Peyer's patch (tissue), 4 donors: Measurements from ENCODE around the gene BST1. TPM values are rescaled to one million over a fixed set of nuclear protein-coding genes. Genes with fewer than 3 reads are reported as not detected.

Experiments
- DNase-seq, 3 donors: peaks; one replicate each; pipeline ENCODE4 v3.0.0-alpha.2; 2017 to 2019
- H3K27ac ChIP-seq, 4 donors: fragments of 200-600 bp; sonication (generic); one replicate each; pipeline ENCODE4 v1.5.1; 2016 to 2019
- H3K27me3 ChIP-seq, 2 donors: fragments of 200-600 bp; sonication (generic); one replicate each; pipeline ENCODE4 v1.5.1; 2019
- H3K36me3 ChIP-seq, 3 donors: fragments of 200-600 bp; sonication (generic); one replicate each; pipeline ENCODE4 v1.5.1; 2016 to 2019
- H3K4me1 ChIP-seq, 4 donors: fragments of 200-600 bp; sonication (generic); one replicate each; pipeline ENCODE4 v1.5.1; 2016 to 2019
- H3K4me3 ChIP-seq, 4 donors: fragments of 200-600 bp; sonication (generic); 1 replicate in 3 of 4; 2 replicates in 1 of 4; pipeline ENCODE4 v1.5.1; 2016 to 2019; ENCODE audit warnings: mild to moderate bottlenecking in 1 of 4
- H3K9me3 ChIP-seq, 4 donors: fragments of 200-600 bp; sonication (generic); one replicate each; pipeline ENCODE4 v1.5.1; 2016 to 2019; ENCODE audit warnings: mild to moderate bottlenecking in 1 of 4
- CTCF ChIP-seq, 6 experiments: fragments of 450-650 bp in 4 of 6; fragments of 200-600 bp in 2 of 6; sonication (generic) in 1 of 6; IDR thresholded peaks; one replicate each; pipeline ENCODE4 v1.5.1; 2017 to 2019; ENCODE audit warnings: antibody characterized with exemption in 6 of 6, mild to moderate bottlenecking in 3 of 6, moderate library complexity in 1 of 6
- POLR2A ChIP-seq, 2 donors: fragments of 450-650 bp; IDR thresholded peaks; one replicate each; pipeline ENCODE4 v1.5.1; 2017; ENCODE audit warnings: antibody characterized with exemption in 2 of 2, mild to moderate bottlenecking in 2 of 2, moderate library complexity in 2 of 2
- total RNA-seq, 4 donors: library from RNA; depleted of rRNA; stranded (reverse); fragments of >200 nt; gene quantifications; one replicate each; pipeline ENCODE4 v1.1.0, GENCODE V29; 2016

The BST1 gene
- total RNA-seq, 4 donors from 2014 or later = 7.4 to 62.5 (median 40.2) TPM

GRCh38 chr4:15769202-15769601, 66.3 kb downstream of the BST1 start:
- H3K27ac ChIP-seq = no peak overlapping the region
- no peaks in the 10 kb centered on the region for H3K36me3 ChIP-seq
- DNase-seq = no peak
- no peaks in the 10 kb centered on the region for H3K27me3 ChIP-seq
- peaks cover 0 to 14% (median 5%) of the 10 kb centered on the region in 4 donors for H3K4me1 ChIP-seq
- no peak overlapping the region for H3K4me3 ChIP-seq
- H3K9me3 ChIP-seq = no peaks in the 10 kb centered on the region
- no peak for TF ChIP-seq CTCF (IDR thresholded peaks at IDR 0.05)
- no peak for TF ChIP-seq POLR2A (IDR thresholded peaks at IDR 0.05)

GRCh38 chr4:15771216-15772058, 68.6 kb downstream of the BST1 start:
- H3K27me3 ChIP-seq = no peaks in the 10 kb centered on the region
- H3K4me3 ChIP-seq = no peak overlapping the region
- peaks cover 0 to 14% (median 5%) of the 10 kb centered on the region in 4 donors for H3K4me1 ChIP-seq
- no peak for DNase-seq
- H3K36me3 ChIP-seq = no peaks in the 10 kb centered on the region
- TF ChIP-seq CTCF (IDR thresholded peaks at IDR 0.05) (no peak), POLR2A (IDR thresholded peaks at IDR 0.05) (no peak)
- H3K9me3 ChIP-seq = no peaks in the 10 kb centered on the region
- no peak overlapping the region for H3K27ac ChIP-seq

- Histone ChIP-seq H3K4me3 (no peak overlapping the region), H3K36me3 (no peaks in the 10 kb centered on the region), H3K9me3 (no peaks in the 10 kb centered on the region), H3K4me1 (peaks cover 0 to 14% (median 2%) of the 10 kb centered on the region in 4 donors), H3K27ac (no peak overlapping the region), H3K27me3 (no peaks in the 10 kb centered on the region)
- no peak for TF ChIP-seq POLR2A (IDR thresholded peaks at IDR 0.05)
- TF ChIP-seq CTCF (IDR thresholded peaks at IDR 0.05) = no peak
- no peak for DNase-seq
These were observed 71.2 kb downstream of the BST1 start for GRCh38 chr4:15774020-15774420.

- DNase-seq = no peak
- Histone ChIP-seq H3K27me3 (no peaks in the 10 kb centered on the region), H3K27ac (no peak overlapping the region), H3K4me1 (peaks cover 0 to 10% (median 2%) of the 10 kb centered on the region in 4 donors), H3K36me3 (no peaks in the 10 kb centered on the region), H3K9me3 (no peaks in the 10 kb centered on the region), H3K4me3 (no peak overlapping the region)
- TF ChIP-seq CTCF (IDR thresholded peaks at IDR 0.05) (no peak), POLR2A (IDR thresholded peaks at IDR 0.05) (no peak)
These were observed 74.2 kb downstream of the BST1 start for GRCh38 chr4:15776871-15777648.

- Histone ChIP-seq H3K4me1 (peaks cover 0 to 6% (median 2%) of the 10 kb centered on the region in 4 donors), H3K9me3 (no peaks in the 10 kb centered on the region), H3K27me3 (no peaks in the 10 kb centered on the region), H3K36me3 (no peaks in the 10 kb centered on the region), H3K27ac (peak overlapping the region in 1 of 4 donors; percentile 88), H3K4me3 (peak overlapping the region in 3 of 4 donors; percentile 55 to 68 (median 63))
- TF ChIP-seq CTCF (IDR thresholded peaks at IDR 0.05) = no peak
- no peak for TF ChIP-seq POLR2A (IDR thresholded peaks at IDR 0.05)
- peak in 1 of 3 donors; percentile 84 for DNase-seq
These were observed 74.9 kb downstream of the BST1 start for GRCh38 chr4:15777697-15778288.
